NCI-H2029 (cell line): Measurements from ENCODE around the gene FBLN5.

Experiments
- DNase-seq: peaks from one replicate; lab custom pipeline; 2025; lab: John Stamatoyannopoulos, UW

FBLN5 gene

DNA sequence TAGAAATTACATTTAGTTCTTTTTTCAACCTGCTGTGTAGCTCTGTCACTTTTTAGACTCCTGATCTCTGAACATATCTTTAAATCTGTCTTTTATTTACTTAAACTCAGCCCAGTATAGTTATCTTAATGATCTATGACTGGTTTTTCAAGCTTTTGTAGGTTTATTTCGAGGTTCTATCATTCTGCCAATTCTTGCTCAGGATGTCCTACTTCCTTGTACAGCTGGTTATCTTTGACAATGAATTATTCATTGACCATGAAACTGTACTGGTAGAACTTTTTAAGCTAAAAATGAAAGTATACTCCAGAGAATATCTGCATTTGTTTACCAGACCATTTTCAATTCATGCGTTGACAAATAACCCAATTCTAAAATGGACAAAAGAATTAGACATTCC, 118.0 kb downstream of the FBLN5 start:
- DNase-seq, result no peak

DNA sequence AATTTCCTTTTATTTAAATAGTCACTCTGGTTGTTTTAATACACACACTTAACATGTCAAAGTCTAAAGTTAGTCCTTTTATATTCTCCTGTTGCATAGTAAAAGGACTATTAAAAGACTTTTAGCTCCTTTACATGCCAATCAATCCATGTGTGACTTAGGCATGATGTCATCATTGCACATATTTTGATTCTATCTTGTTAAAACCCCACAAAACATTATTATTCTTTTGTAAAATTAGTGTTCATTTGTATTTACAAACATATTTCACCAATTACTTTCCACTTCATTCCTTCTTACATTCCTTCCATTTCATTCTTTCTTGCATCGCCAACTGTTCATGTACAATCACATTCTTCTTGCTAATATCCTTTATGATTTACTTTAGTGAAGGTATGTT, 119.7 kb downstream of the FBLN5 start:
- no peak for DNase-seq
